Spinal cord (tissue), 10 donors: ENCODE measurements around the gene TMEM26. TPM values are rescaled to one million over a fixed set of nuclear protein-coding genes. Genes with fewer than 3 reads are reported as not detected.

ENCODE experiments used
- DNase-seq, 6 donors: peaks; one replicate each; pipeline versions ENCODE4 v3.0.0 to v3.0.0-alpha.2; 2013 to 2015; ENCODE audit warnings: low spot score in 6 of 6, low read depth in 4 of 6
- H3K27ac ChIP-seq: one replicate; pipeline ENCODE4 v1.5.1; 2013; ENCODE audit warnings: low read depth, low read length, control low read depth
- H3K27me3 ChIP-seq: one replicate; pipeline ENCODE4 v1.6.1; 2013; ENCODE audit warnings: low read length; ENCODE audit not compliant: control insufficient read depth, insufficient read depth
- H3K36me3 ChIP-seq: one replicate; pipeline ENCODE4 v1.6.1; 2013; ENCODE audit warnings: low read length; ENCODE audit not compliant: control insufficient read depth, insufficient read depth
- H3K4me1 ChIP-seq: one replicate; pipeline ENCODE4 v1.6.1; 2013; ENCODE audit warnings: low read length; ENCODE audit not compliant: control insufficient read depth, insufficient read depth
- H3K4me3 ChIP-seq: one replicate; pipeline ENCODE4 v1.5.1; 2013; ENCODE audit warnings: low read depth, low read length, control low read depth
- H3K9me3 ChIP-seq: one replicate; pipeline ENCODE4 v1.6.1; 2013; ENCODE audit warnings: low read length; ENCODE audit not compliant: control insufficient read depth, insufficient read depth
- WGBS: methylation state at CpG from one replicate; pipeline ENCODE4 v1.1.5; 2013; ENCODE audit warnings: missing lambda C conversion rate; ENCODE audit not compliant: insufficient coverage; 5-methylcytosine and 5-hydroxymethylcytosine counted together
- polyA plus RNA-seq, 2 donors: library from polyadenylated mRNA; unstranded; fragments of 120-200 nt; gene quantifications; one replicate each; pipeline ENCODE4 v1.2.1, GENCODE V29; 2013; ENCODE audit not compliant: insufficient read length in 2 of 2
- total RNA-seq, 2 donors: library from RNA; depleted of rRNA in 1 of 2; stranded (reverse); fragments of 120-200 nt in 1 of 2; fragments of >200 nt in 1 of 2; gene quantifications; one replicate each; pipeline versions ENCODE4 v1.2.3 to v1.2.4, GENCODE V29; 2013 to 2014
- donor health status: healthy.

TMEM26 gene
- total and polyA plus RNA-seq, 4 donors: 1.9 to 6.0 (median 2.4) TPM

- DNase-seq: no peak
- Histone ChIP-seq H3K27ac (no peak overlapping the region), H3K9me3 (no peaks in the 10 kb centered on the region), H3K36me3 (no peaks in the 10 kb centered on the region), H3K27me3 (no peaks in the 10 kb centered on the region), H3K4me1 (no peaks in the 10 kb centered on the region), H3K4me3 (no peak overlapping the region)
- no CpG with 5 or more reads among the region's 6 CpGs for WGBS
These were observed 11.4 kb upstream of the TMEM26 start for GRCh38 chr10:61464461-61465170.

GRCh38 chr10:61463035-61463909 is 10.1 kb upstream of the TMEM26 start:
- H3K27me3 ChIP-seq: no peaks in the 10 kb centered on the region
- H3K4me1 ChIP-seq: no peaks in the 10 kb centered on the region
- no peak overlapping the region for H3K27ac ChIP-seq
- H3K36me3 ChIP-seq: no peaks in the 10 kb centered on the region
- no peaks in the 10 kb centered on the region for H3K9me3 ChIP-seq
- 67% methylated on average over 1 of the region's 5 CpGs for WGBS
- peak in 1 of 6 donors; percentile 65 for DNase-seq
- H3K4me3 ChIP-seq: no peak overlapping the region

GRCh38 chr10:61460835-61461234 is 7.7 kb upstream of the TMEM26 start:
- DNase-seq: no peak
- Histone ChIP-seq H3K36me3 (no peaks in the 10 kb centered on the region), H3K4me3 (no peak overlapping the region), H3K27me3 (no peaks in the 10 kb centered on the region), H3K9me3 (no peaks in the 10 kb centered on the region), H3K4me1 (no peaks in the 10 kb centered on the region), H3K27ac (no peak overlapping the region)

- Histone ChIP-seq H3K4me1 (peaks cover 6% of the 10 kb centered on the region), H3K27me3 (peaks cover 6% of the 10 kb centered on the region), H3K9me3 (no peaks in the 10 kb centered on the region), H3K4me3 (no peak overlapping the region), H3K36me3 (no peaks in the 10 kb centered on the region), H3K27ac (no peak overlapping the region)
- no peak for DNase-seq
- WGBS: 92% methylated on average over 2 of the region's 3 CpGs
These were observed 4.8 kb upstream of the TMEM26 start for GRCh38 chr10:61458031-61458430.

- peaks cover 17% of the 10 kb centered on the region for H3K4me1 ChIP-seq
- no peak overlapping the region for H3K27ac ChIP-seq
- no peak overlapping the region for H3K4me3 ChIP-seq
- no peak for DNase-seq
- 92% methylated on average over 4 of the region's 4 CpGs for WGBS
- H3K36me3 ChIP-seq: no peaks in the 10 kb centered on the region
- no peaks in the 10 kb centered on the region for H3K9me3 ChIP-seq
- H3K27me3 ChIP-seq: peaks cover 18% of the 10 kb centered on the region
These were observed 3.1 kb upstream of the TMEM26 start for GRCh38 chr10:61456095-61456789.

GRCh38 chr10:61455656-61456055 is 2.5 kb upstream of the TMEM26 start:
- H3K9me3 ChIP-seq: no peaks in the 10 kb centered on the region
- no peaks in the 10 kb centered on the region for H3K36me3 ChIP-seq
- no peak overlapping the region for H3K27ac ChIP-seq
- H3K4me3 ChIP-seq: no peak overlapping the region
- H3K4me1 ChIP-seq: peaks cover 17% of the 10 kb centered on the region
- H3K27me3 ChIP-seq: peaks cover 19% of the 10 kb centered on the region
- 97% methylated on average over 4 of the region's 8 CpGs for WGBS
- no peak for DNase-seq

GRCh38 chr10:61454541-61454940 is 1.4 kb upstream of the TMEM26 start:
- WGBS: 92% methylated on average over 2 of the region's 4 CpGs

GRCh38 chr10:61452151-61452651 is 980 bp downstream of the TMEM26 start:
- Histone ChIP-seq H3K27me3 (peaks cover 19% of the 10 kb centered on the region), H3K9me3 (no peaks in the 10 kb centered on the region), H3K4me3 (peak overlapping the region; percentile 69), H3K27ac (no peak overlapping the region), H3K36me3 (no peaks in the 10 kb centered on the region), H3K4me1 (peaks cover 17% of the 10 kb centered on the region)
- 5% methylated on average over 28 of the region's 28 CpGs for WGBS
- peak in 2 of 6 donors; percentile 54 to 79 for DNase-seq

More at GRCh38 chr10:61454541-61454940, 1.4 kb upstream of the TMEM26 start:
- Histone ChIP-seq H3K9me3 (no peaks in the 10 kb centered on the region), H3K36me3 (no peaks in the 10 kb centered on the region), H3K27me3 (peaks cover 19% of the 10 kb centered on the region), H3K27ac (no peak overlapping the region), H3K4me3 (no peak overlapping the region), H3K4me1 (peaks cover 17% of the 10 kb centered on the region)
- no peak for DNase-seq

GRCh38 chr10:61451357-61451756 is 1.8 kb downstream of the TMEM26 start:
- no CpG with 5 or more reads among the region's 3 CpGs for WGBS
- Histone ChIP-seq H3K36me3 (no peaks in the 10 kb centered on the region), H3K27me3 (peaks cover 19% of the 10 kb centered on the region), H3K4me1 (peaks cover 17% of the 10 kb centered on the region), H3K4me3 (no peak overlapping the region), H3K9me3 (no peaks in the 10 kb centered on the region), H3K27ac (no peak overlapping the region)
- no peak for DNase-seq
